SK-N-SH (cell line): ENCODE measurements around the gene NAT9.

ENCODE experiments used
- EP300 ChIP-seq, 2 experiments: IDR thresholded peaks; 2 replicates each; pipeline versions ENCODE4 v1.4.0 to v1.6.1; 2012; ENCODE audit warnings: borderline replicate concordance in 1 of 2, low read depth in 1 of 2, low read length in 1 of 2
- EZH2phosphoT487 ChIP-seq: fragments of 200-600 bp; sonication (generic); IDR thresholded peaks from 2 replicates; pipeline ENCODE4 v1.6.1; 2017; ENCODE audit warnings: low read depth, mixed run types, mild to moderate bottlenecking, antibody characterized with exemption, moderate library complexity, borderline replicate concordance
- FOXJ3 ChIP-seq: sonication (generic); formaldehyde crosslinking; IDR thresholded peaks from 2 replicates; pipeline ENCODE4 v1.5.1; 2020; ENCODE audit warnings: mild to moderate bottlenecking, missing genetic modification reagents
- POLR2AphosphoS5 ChIP-seq: IDR thresholded peaks from 2 replicates; pipeline ENCODE4 v1.6.1; 2012; ENCODE audit warnings: low read depth, low read length
- RCOR1 ChIP-seq: fragments of 150-350 bp; IDR thresholded peaks from 2 replicates; pipeline ENCODE4 v1.6.1; 2017; ENCODE audit warnings: antibody characterized with exemption, low read length
- RFX5 ChIP-seq: IDR thresholded peaks from 2 replicates; pipeline ENCODE4 v1.6.1; 2012; ENCODE audit warnings: mild to moderate bottlenecking, improper control_type of control experiment, low read length
- USF2 ChIP-seq: fragments of 150-350 bp; IDR thresholded peaks from 2 replicates; pipeline ENCODE4 v1.6.1; 2017; ENCODE audit warnings: antibody characterized with exemption, low read length, low read depth, borderline replicate concordance
- TF ChIP-seq, protein P1 (sequence below): fragments of 200-600 bp; sonication (generic); IDR thresholded peaks from 2 replicates; pipeline ENCODE4 v1.6.1; 2017; ENCODE audit warnings: antibody characterized with exemption, mild to moderate bottlenecking, moderate library complexity
- TF ChIP-seq, protein P2 (sequence below): IDR thresholded peaks from 2 replicates; pipeline ENCODE4; 2012

- TF ChIP-seq, protein P1, sequence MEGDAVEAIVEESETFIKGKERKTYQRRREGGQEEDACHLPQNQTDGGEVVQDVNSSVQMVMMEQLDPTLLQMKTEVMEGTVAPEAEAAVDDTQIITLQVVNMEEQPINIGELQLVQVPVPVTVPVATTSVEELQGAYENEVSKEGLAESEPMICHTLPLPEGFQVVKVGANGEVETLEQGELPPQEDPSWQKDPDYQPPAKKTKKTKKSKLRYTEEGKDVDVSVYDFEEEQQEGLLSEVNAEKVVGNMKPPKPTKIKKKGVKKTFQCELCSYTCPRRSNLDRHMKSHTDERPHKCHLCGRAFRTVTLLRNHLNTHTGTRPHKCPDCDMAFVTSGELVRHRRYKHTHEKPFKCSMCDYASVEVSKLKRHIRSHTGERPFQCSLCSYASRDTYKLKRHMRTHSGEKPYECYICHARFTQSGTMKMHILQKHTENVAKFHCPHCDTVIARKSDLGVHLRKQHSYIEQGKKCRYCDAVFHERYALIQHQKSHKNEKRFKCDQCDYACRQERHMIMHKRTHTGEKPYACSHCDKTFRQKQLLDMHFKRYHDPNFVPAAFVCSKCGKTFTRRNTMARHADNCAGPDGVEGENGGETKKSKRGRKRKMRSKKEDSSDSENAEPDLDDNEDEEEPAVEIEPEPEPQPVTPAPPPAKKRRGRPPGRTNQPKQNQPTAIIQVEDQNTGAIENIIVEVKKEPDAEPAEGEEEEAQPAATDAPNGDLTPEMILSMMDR = no peak
- TF ChIP-seq FOXJ3 (CRISPR knock-in tag) (no peak), EP300 (IDR thresholded peaks at IDR 0.05; ENCODE audit: borderline replicate concordance in 1 of 2, low read depth in 1 of 2, low read length in 1 of 2) (no peak), POLR2AphosphoS5 (no peak), RFX5 (no peak), EZH2phosphoT487 (no peak), USF2 (no peak), RCOR1 (no peak)
- TF ChIP-seq, protein P2, sequence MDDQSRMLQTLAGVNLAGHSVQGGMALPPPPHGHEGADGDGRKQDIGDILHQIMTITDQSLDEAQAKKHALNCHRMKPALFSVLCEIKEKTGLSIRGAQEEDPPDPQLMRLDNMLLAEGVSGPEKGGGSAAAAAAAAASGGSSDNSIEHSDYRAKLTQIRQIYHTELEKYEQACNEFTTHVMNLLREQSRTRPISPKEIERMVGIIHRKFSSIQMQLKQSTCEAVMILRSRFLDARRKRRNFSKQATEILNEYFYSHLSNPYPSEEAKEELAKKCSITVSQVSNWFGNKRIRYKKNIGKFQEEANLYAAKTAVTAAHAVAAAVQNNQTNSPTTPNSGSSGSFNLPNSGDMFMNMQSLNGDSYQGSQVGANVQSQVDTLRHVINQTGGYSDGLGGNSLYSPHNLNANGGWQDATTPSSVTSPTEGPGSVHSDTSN = no peak
Observed at GRCh38 chr17:74738051-74738996, 37.8 kb downstream of the NAT9 start.
